Neural cell (in vitro differentiated cells): ENCODE measurements around the gene CRIM1. TPM values are rescaled to one million over a fixed set of nuclear protein-coding genes. Genes with fewer than 3 reads are reported as not detected.

Experiments
- H2AFZ ChIP-seq: fragments of 200-600, 300-800 bp; sonication (generic), shearing (Covaris generic); 2 replicates; pipeline ENCODE4 v1.6.0; 2014; ENCODE audit warnings: low read depth, mild to moderate bottlenecking, antibody characterized with exemption, low read length, moderate library complexity
- H3F3A ChIP-seq: fragments of 200-600 bp; shearing (Covaris generic); 2 replicates; pipeline ENCODE4 v1.6.1; 2016; ENCODE audit warnings: mild to moderate bottlenecking, moderate library complexity, mixed read lengths, antibody characterized with exemption, low read length; ENCODE audit not compliant: insufficient read depth, poor library complexity, severe bottlenecking
- H3K27ac ChIP-seq: fragments of 200-600, 300-800 bp; sonication (generic), shearing (Covaris generic); 2 replicates; pipeline ENCODE4 v1.5.1; 2014; ENCODE audit warnings: mild to moderate bottlenecking, low read length, moderate library complexity
- H3K27me3 ChIP-seq: fragments of 300-800, 200-600 bp; sonication (generic), shearing (Covaris generic); 2 replicates; pipeline ENCODE4 v1.6.0; 2014; ENCODE audit warnings: mild to moderate bottlenecking, low read depth, low read length, moderate library complexity; ENCODE audit not compliant: insufficient read depth
- H3K36me3 ChIP-seq: fragments of 300-800, 200-600 bp; sonication (generic), shearing (Covaris generic); 2 replicates; pipeline ENCODE4 v1.5.1; 2014; ENCODE audit warnings: mild to moderate bottlenecking, antibody characterized with exemption, low read length, moderate library complexity; ENCODE audit not compliant: insufficient read depth
- H3K4me2 ChIP-seq: fragments of 300-800, 200-600 bp; sonication (generic), shearing (Covaris generic); 2 replicates; pipeline ENCODE4 v1.6.0; 2014; ENCODE audit warnings: mild to moderate bottlenecking, low read length
- H3K4me3 ChIP-seq: fragments of 300-800, 200-600 bp; sonication (generic), shearing (Covaris generic); 2 replicates; pipeline ENCODE4 v1.5.1; 2014; ENCODE audit warnings: mild to moderate bottlenecking, low read length, moderate library complexity
- H3K79me2 ChIP-seq: fragments of 200-600 bp; shearing (Covaris generic); replicated peaks from 2 replicates; pipeline ENCODE4 v1.6.0; 2014; ENCODE audit warnings: mild to moderate bottlenecking, low read length, moderate library complexity; ENCODE audit not compliant: insufficient read depth
- H3K9ac ChIP-seq: fragments of 300-800, 200-600 bp; sonication (generic), shearing (Covaris generic); 2 replicates; pipeline ENCODE4 v1.6.1; 2016; ENCODE audit warnings: mild to moderate bottlenecking, low read length, mixed read lengths
- H3K9me2 ChIP-seq: fragments of 200-600 bp; shearing (Covaris generic); 2 replicates; pipeline ENCODE4 v1.6.1; 2016; ENCODE audit warnings: mild to moderate bottlenecking, low read length, mixed read lengths; ENCODE audit not compliant: insufficient read depth
- H3K9me3 ChIP-seq: fragments of 200-600, 300-800 bp; sonication (generic), shearing (Covaris generic); 2 replicates; pipeline ENCODE4 v1.6.1; 2016; ENCODE audit warnings: mild to moderate bottlenecking, mixed run types, low read length, moderate library complexity, mixed read lengths
- H4K20me1 ChIP-seq: fragments of 200-600 bp; shearing (Covaris generic); 2 replicates; pipeline ENCODE4 v1.6.1; 2016; ENCODE audit warnings: mild to moderate bottlenecking, mixed run types; ENCODE audit not compliant: insufficient read depth
- CTCF ChIP-seq: fragments of 450-650 bp; IDR thresholded peaks from 2 replicates; pipeline ENCODE4 v1.5.1; 2014; ENCODE audit warnings: antibody characterized with exemption, mild to moderate bottlenecking, moderate library complexity; ENCODE audit not compliant: poor library complexity, severe bottlenecking
- EP300 ChIP-seq: fragments of 450-650 bp; conservative IDR thresholded peaks from 2 replicates; pipeline ENCODE4 v1.6.1; 2014; ENCODE audit warnings: antibody characterized with exemption, mild to moderate bottlenecking, moderate library complexity; ENCODE audit not compliant: poor library complexity, severe bottlenecking
- EZH2 ChIP-seq: fragments of 200-600, 300-800 bp; shearing (Covaris generic), sonication (generic); IDR thresholded peaks from 2 replicates; pipeline ENCODE4 v1.6.1; 2014; ENCODE audit warnings: antibody characterized with exemption, low read length, borderline replicate concordance, mild to moderate bottlenecking; ENCODE audit not compliant: insufficient read depth, poor library complexity, severe bottlenecking
- MXI1 ChIP-seq: fragments of 450-650 bp; conservative IDR thresholded peaks from 2 replicates; pipeline ENCODE4 v1.6.1; 2014; ENCODE audit warnings: antibody characterized with exemption, mild to moderate bottlenecking; ENCODE audit not compliant: poor library complexity, severe bottlenecking
- POLR2AphosphoS5 ChIP-seq: IDR thresholded peaks from 2 replicates; pipeline ENCODE4 v1.6.1; 2012
- RAD21 ChIP-seq: fragments of 450-650 bp; conservative IDR thresholded peaks from 2 replicates; pipeline ENCODE4 v1.6.1; 2014; ENCODE audit warnings: antibody characterized with exemption, mild to moderate bottlenecking, moderate library complexity
- REST ChIP-seq: IDR thresholded peaks from 2 replicates; pipeline ENCODE4 v1.6.1; 2012; ENCODE audit warnings: borderline replicate concordance
- SMC3 ChIP-seq: fragments of 450-650 bp; conservative IDR thresholded peaks from 2 replicates; pipeline ENCODE4 v1.6.1; 2014; ENCODE audit warnings: antibody characterized with exemption, mild to moderate bottlenecking, moderate library complexity; ENCODE audit not compliant: poor library complexity
- TAF1 ChIP-seq: IDR thresholded peaks from 2 replicates; pipeline ENCODE4 v1.6.1; 2012; ENCODE audit warnings: low read depth
- polyA plus RNA-seq: library from polyadenylated mRNA; depleted of rRNA; stranded (reverse); fragments of >200 nt; gene quantifications from 2 replicates; pipeline ENCODE4 v1.2.3, GENCODE V29; 2014

The CRIM1 gene
- polyA plus RNA-seq, 1 donor from 2014 or later = 6.7 TPM

GRCh38 chr2:36367486-36367885 lies 11.9 kb downstream of the CRIM1 start:
- Histone ChIP-seq H4K20me1 (no peaks in the 10 kb centered on the region), H3K4me2 (no peak overlapping the region), H3F3A (no peaks in the 10 kb centered on the region), H3K4me3 (no peak overlapping the region), H3K27me3 (no peaks in the 10 kb centered on the region), H3K9me2 (no peaks in the 10 kb centered on the region), H3K9me3 (no peaks in the 10 kb centered on the region), H3K9ac (no peak overlapping the region), H2AFZ (no peak overlapping the region), H3K79me2 (no peaks in the 10 kb centered on the region), H3K27ac (no peak overlapping the region), H3K36me3 (no peaks in the 10 kb centered on the region)
- TF ChIP-seq POLR2AphosphoS5 = no peak
- no peak for TF ChIP-seq TAF1
- no peak for TF ChIP-seq EZH2
- TF ChIP-seq MXI1 = no peak
- TF ChIP-seq CTCF = no peak
- TF ChIP-seq REST = no peak
- no peak for TF ChIP-seq SMC3
- TF ChIP-seq EP300 = no peak
- TF ChIP-seq RAD21 = no peak

- Histone ChIP-seq H3K9me3 (no peaks in the 10 kb centered on the region), H3K4me3 (no peak overlapping the region), H3K36me3 (no peaks in the 10 kb centered on the region), H3F3A (no peaks in the 10 kb centered on the region), H3K79me2 (no peaks in the 10 kb centered on the region), H4K20me1 (no peaks in the 10 kb centered on the region), H3K4me2 (no peak overlapping the region), H2AFZ (no peak overlapping the region), H3K27me3 (no peaks in the 10 kb centered on the region), H3K9ac (no peak overlapping the region), H3K27ac (no peak overlapping the region), H3K9me2 (no peaks in the 10 kb centered on the region)
- TF ChIP-seq EP300 (no peak), MXI1 (no peak), REST (no peak), SMC3 (no peak), POLR2AphosphoS5 (no peak), RAD21 (no peak)
These were observed 12.3 kb downstream of the CRIM1 start for GRCh38 chr2:36367895-36368353.
